Measurements from ENCODE around the gene STYX. TPM values are rescaled to one million over a fixed set of nuclear protein-coding genes. Genes with fewer than 3 reads are reported as not detected.

The STYX gene
- total RNA-seq, 1 donor from 2014 or later, result 13.6 TPM

DNA sequence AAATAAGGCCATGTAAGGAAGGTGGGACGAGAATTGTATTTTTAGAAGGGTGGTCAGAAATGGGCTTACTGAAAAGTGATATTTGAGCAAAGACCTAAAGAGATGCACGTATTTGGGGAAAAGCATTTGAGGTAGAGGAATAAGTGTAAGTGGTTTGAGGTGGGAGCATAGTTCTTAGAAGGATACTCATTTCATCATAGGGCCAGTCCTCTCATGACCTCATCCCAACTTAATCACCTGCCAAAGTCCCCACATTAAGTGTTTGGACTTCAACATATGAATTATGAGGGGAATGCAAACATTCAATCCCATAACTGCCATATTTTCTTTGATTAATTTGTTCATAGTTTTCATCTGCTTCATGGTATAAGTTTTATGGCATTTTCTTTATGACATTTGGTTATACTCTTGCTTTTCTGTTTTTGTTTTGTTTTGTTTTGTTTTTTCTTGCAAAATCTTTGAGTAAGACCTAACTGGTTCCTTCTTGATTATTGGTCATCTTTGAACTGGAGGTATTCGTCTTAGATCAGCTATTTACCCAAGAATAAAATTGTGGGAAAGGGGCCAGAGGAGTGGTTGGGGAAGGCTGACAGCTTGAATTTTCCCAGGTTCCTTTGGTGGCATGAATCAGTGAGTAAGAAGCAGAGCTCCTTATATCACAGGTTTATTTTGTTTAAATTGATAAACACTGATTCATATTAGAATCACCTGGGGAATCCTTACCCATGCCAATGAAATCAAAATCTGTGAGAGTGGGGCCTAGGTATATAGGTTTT is 37.3 kb downstream of the STYX start:
- H3K4me3 Mint-ChIP-seq (ENCODE audit: low read depth), result no peak overlapping the region
- H3K27me3 Mint-ChIP-seq, result no peaks in the 10 kb centered on the region
- TF ChIP-seq, protein P1, sequence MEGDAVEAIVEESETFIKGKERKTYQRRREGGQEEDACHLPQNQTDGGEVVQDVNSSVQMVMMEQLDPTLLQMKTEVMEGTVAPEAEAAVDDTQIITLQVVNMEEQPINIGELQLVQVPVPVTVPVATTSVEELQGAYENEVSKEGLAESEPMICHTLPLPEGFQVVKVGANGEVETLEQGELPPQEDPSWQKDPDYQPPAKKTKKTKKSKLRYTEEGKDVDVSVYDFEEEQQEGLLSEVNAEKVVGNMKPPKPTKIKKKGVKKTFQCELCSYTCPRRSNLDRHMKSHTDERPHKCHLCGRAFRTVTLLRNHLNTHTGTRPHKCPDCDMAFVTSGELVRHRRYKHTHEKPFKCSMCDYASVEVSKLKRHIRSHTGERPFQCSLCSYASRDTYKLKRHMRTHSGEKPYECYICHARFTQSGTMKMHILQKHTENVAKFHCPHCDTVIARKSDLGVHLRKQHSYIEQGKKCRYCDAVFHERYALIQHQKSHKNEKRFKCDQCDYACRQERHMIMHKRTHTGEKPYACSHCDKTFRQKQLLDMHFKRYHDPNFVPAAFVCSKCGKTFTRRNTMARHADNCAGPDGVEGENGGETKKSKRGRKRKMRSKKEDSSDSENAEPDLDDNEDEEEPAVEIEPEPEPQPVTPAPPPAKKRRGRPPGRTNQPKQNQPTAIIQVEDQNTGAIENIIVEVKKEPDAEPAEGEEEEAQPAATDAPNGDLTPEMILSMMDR (IDR thresholded peaks at IDR 0.05; ENCODE audit: unreplicated experiment), result no peak
- no peaks in the 10 kb centered on the region for H3K4me1 Mint-ChIP-seq (ENCODE audit: low read depth)
- DNase-seq (ENCODE audit: low spot score, unreplicated experiment), result no peak
- peaks cover 22% of the 10 kb centered on the region for H3K36me3 Mint-ChIP-seq (ENCODE audit: insufficient read depth)
- no peaks in the 10 kb centered on the region for H3K9me3 Mint-ChIP-seq (ENCODE audit: low read depth)
- peak overlapping the region; percentile 38 for H3K27ac Mint-ChIP-seq

GRCh38 chr14:52769887-52770286 is 39.9 kb downstream of the STYX start:
- H3K9me3 Mint-ChIP-seq (ENCODE audit: low read depth), result no peaks in the 10 kb centered on the region
- H3K4me1 Mint-ChIP-seq (ENCODE audit: low read depth), result no peaks in the 10 kb centered on the region
- TF ChIP-seq, protein P1 (IDR thresholded peaks at IDR 0.05; ENCODE audit: unreplicated experiment), result no peak
- peaks cover 14% of the 10 kb centered on the region for H3K36me3 Mint-ChIP-seq (ENCODE audit: insufficient read depth)
- no peak for DNase-seq (ENCODE audit: low spot score, unreplicated experiment)
- no peaks in the 10 kb centered on the region for H3K27me3 Mint-ChIP-seq
- H3K27ac Mint-ChIP-seq, result no peak overlapping the region
- H3K4me3 Mint-ChIP-seq (ENCODE audit: low read depth), result no peak overlapping the region

- Mint-ChIP-seq H3K9me3 (ENCODE audit: low read depth) (no peaks in the 10 kb centered on the region), H3K36me3 (ENCODE audit: insufficient read depth) (peaks cover 2% of the 10 kb centered on the region), H3K27me3 (no peaks in the 10 kb centered on the region), H3K27ac (no peak overlapping the region), H3K4me3 (ENCODE audit: low read depth) (no peak overlapping the region), H3K4me1 (ENCODE audit: low read depth) (no peaks in the 10 kb centered on the region)
- no peak for DNase-seq (ENCODE audit: low spot score, unreplicated experiment)
- TF ChIP-seq, protein P1 (IDR thresholded peaks at IDR 0.05; ENCODE audit: unreplicated experiment), result no peak
Measured at GRCh38 chr14:52776816-52777215, 46.9 kb downstream of the STYX start.

- Mint-ChIP-seq H3K9me3 (ENCODE audit: low read depth) (no peaks in the 10 kb centered on the region), H3K4me1 (ENCODE audit: low read depth) (no peaks in the 10 kb centered on the region), H3K4me3 (ENCODE audit: low read depth) (no peak overlapping the region), H3K27me3 (no peaks in the 10 kb centered on the region), H3K27ac (no peak overlapping the region), H3K36me3 (ENCODE audit: insufficient read depth) (no peaks in the 10 kb centered on the region)
- TF ChIP-seq, protein P1 (IDR thresholded peaks at IDR 0.05; ENCODE audit: unreplicated experiment), result no peak
- DNase-seq (ENCODE audit: low spot score, unreplicated experiment), result no peak
Measured at GRCh38 chr14:52778702-52779101, 48.7 kb downstream of the STYX start.

DNA sequence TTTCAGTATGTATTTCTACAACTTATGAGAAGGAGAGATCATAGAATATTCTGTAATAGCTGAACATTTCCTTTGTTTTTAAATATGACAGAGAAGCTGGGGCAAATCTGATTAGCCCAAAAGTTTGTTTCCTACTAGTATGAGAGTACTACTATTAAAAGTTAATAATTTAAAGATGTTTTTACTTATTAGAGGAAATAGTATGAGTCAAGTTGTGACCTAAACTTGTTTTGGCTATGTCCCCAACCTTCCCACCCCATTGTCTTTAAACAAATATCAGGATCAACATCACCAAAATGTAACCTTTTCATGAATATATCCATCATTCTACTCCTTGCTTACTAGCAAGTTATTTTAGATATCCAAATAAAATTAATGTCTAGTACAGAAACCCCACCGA is 50.9 kb downstream of the STYX start:
- Mint-ChIP-seq H3K4me1 (ENCODE audit: low read depth) (no peaks in the 10 kb centered on the region), H3K9me3 (ENCODE audit: low read depth) (no peaks in the 10 kb centered on the region), H3K27ac (no peak overlapping the region), H3K4me3 (ENCODE audit: low read depth) (no peak overlapping the region), H3K36me3 (ENCODE audit: insufficient read depth) (no peaks in the 10 kb centered on the region), H3K27me3 (no peaks in the 10 kb centered on the region)
- TF ChIP-seq, protein P1 (IDR thresholded peaks at IDR 0.05; ENCODE audit: unreplicated experiment), result no peak
- no peak for DNase-seq (ENCODE audit: low spot score, unreplicated experiment)

All from progenitor cell of endocrine pancreas (in vitro differentiated cells).